GM12878 (cell line): ENCODE measurements around the gene TMEM235. TPM values are rescaled to one million over a fixed set of nuclear protein-coding genes. Genes with fewer than 3 reads are reported as not detected.
A peak's percentile ranks its signal among the peaks of the same experiment; 100 is the strongest.

Experiments
- ATAC-seq: fragments of 200-7000 bp; cut with Tn5 transposase; 3 replicates; pipeline ENCODE4 v1.9.1; 2020; ENCODE audit warnings: mild to moderate bottlenecking, moderate library complexity
- BruUV-seq: library from RNA; stranded (reverse); fragments of 400-500 nt; replicated peaks from 2 replicates; lab custom pipeline; 2021; lab: Mats Ljungman, UMichigan
- CTCF ChIA-PET: fragments of 300-600 bp; sonication (Branson Sonifier 250); formaldehyde crosslinking; extraction: SDS; loops from one replicate; lab custom pipeline; 2021; ENCODE audit warnings: inconsistent platforms; lab: Yijun Ruan, JAX
- POLR2A ChIA-PET: fragments of 350-600 bp; formaldehyde crosslinking; extraction: SDS; loops from one replicate; lab custom pipeline; 2021; ENCODE audit warnings: inconsistent platforms; lab: Charles Lee
- RAD21 ChIA-PET: fragments of 300-600 bp; sonication (Branson Sonifier 250); formaldehyde crosslinking; loops from one replicate; lab custom pipeline; 2023; ENCODE audit warnings: antibody characterized with exemption; ENCODE audit not compliant: unreplicated experiment; lab: Charles Lee
- SMC1A ChIA-PET: fragments of 300-600 bp; sonication (Branson Sonifier 250); formaldehyde crosslinking; loops from one replicate; lab custom pipeline; 2023; ENCODE audit not compliant: unreplicated experiment, uncharacterized antibody; lab: Charles Lee
- DNase-seq: peaks from one replicate; pipeline ENCODE4 v3.0.0-alpha.2; 2011; ENCODE audit warnings: low read depth, low spot score
- FAIRE-seq: peaks from 3 replicates; lab custom pipeline; 2011; peaks lifted over from hg19 to GRCh38; lab: Jason Lieb, UNC
- H2AFZ ChIP-seq: 2 replicates; pipeline ENCODE4 v1.6.0; 2011; ENCODE audit warnings: low read depth, low read length, control low read depth; ENCODE audit not compliant: control insufficient read depth
- H3K27ac ChIP-seq: 2 replicates; pipeline ENCODE4 v1.5.1; 2011; ENCODE audit warnings: control low read depth; ENCODE audit not compliant: control insufficient read depth, insufficient read depth
- H3K27me3 ChIP-seq, 2 experiments: replicated peaks in 1 of 2; 2 replicates each; pipeline versions ENCODE4 v1.6.0 to v1.6.1; 2011; ENCODE audit warnings: low read length in 1 of 2; ENCODE audit not compliant: control insufficient read depth in 2 of 2, insufficient read depth in 2 of 2
- H3K36me3 ChIP-seq, 2 experiments: 2 replicates each; pipeline ENCODE4 v1.5.1; 2011; ENCODE audit warnings: low read length in 1 of 2; ENCODE audit not compliant: control insufficient read depth in 2 of 2, insufficient read depth in 2 of 2
- H3K4me1 ChIP-seq: 2 replicates; pipeline ENCODE4 v1.6.1; 2011; ENCODE audit warnings: mild to moderate bottlenecking, low read length, moderate library complexity, mixed read lengths; ENCODE audit not compliant: control insufficient read depth, insufficient read depth
- H3K4me2 ChIP-seq: 2 replicates; pipeline ENCODE4 v1.6.0; 2011; ENCODE audit warnings: control low read depth; ENCODE audit not compliant: control insufficient read depth, insufficient read depth
- H3K4me3 ChIP-seq: fragments of 200-600 bp; sonication (generic); 2 replicates; pipeline ENCODE4 v1.5.1; 2016
- H3K79me2 ChIP-seq: 2 replicates; pipeline ENCODE4 v1.6.0; 2011; ENCODE audit warnings: low read length; ENCODE audit not compliant: control insufficient read depth, insufficient read depth
- H3K9ac ChIP-seq: 2 replicates; pipeline ENCODE4 v1.8.0; 2011; ENCODE audit warnings: low read length, control low read depth, mixed read lengths; ENCODE audit not compliant: control insufficient read depth, insufficient read depth
- H3K9me3 ChIP-seq: replicated peaks from 3 replicates; pipeline ENCODE4 v1.5.1; 2011; ENCODE audit warnings: mild to moderate bottlenecking, low read length; ENCODE audit not compliant: control insufficient read depth, insufficient read depth
- H4K20me1 ChIP-seq: 2 replicates; pipeline ENCODE4 v1.6.0; 2011; ENCODE audit not compliant: control insufficient read depth, insufficient read depth
- NFYA ChIP-seq: IDR thresholded peaks from 2 replicates; pipeline ENCODE4 v1.6.1; 2011; ENCODE audit warnings: low read depth, mild to moderate bottlenecking, low read length, improper control_type of control experiment, borderline replicate concordance
- RAD51 ChIP-seq: fragments of 450-650 bp; IDR thresholded peaks from 2 replicates; pipeline ENCODE4 v1.6.1; 2016; ENCODE audit warnings: moderate library complexity, mild to moderate bottlenecking, inconsistent platforms
- RELA ChIP-seq: fragments of 450-650 bp; IDR thresholded peaks from 2 replicates; pipeline ENCODE4 v1.8.0; 2014; ENCODE audit warnings: borderline replicate concordance; ENCODE audit not compliant: partially characterized antibody
- WGBS: methylation state at CpG from one replicate; pipeline ENCODE4 v1.1.6; 2016; ENCODE audit warnings: low lambda C conversion rate; ENCODE audit not compliant: insufficient replicate concordance, insufficient coverage; ENCODE audit errors: missing lambda C conversion rate; 5-methylcytosine and 5-hydroxymethylcytosine counted together
- in situ Hi-C: fragments of 300-500 bp; cut with MboI; formaldehyde crosslinking; loops from 9 replicates; pipeline ENCODE4 v1.14.3; 2018; ENCODE audit warnings: mixed read lengths
- intact Hi-C: fragments of 100-400 bp; cut with micrococcal nuclease; formaldehyde crosslinking; loops from one replicate; pipeline ENCODE4 v1.14.2; 2022; ENCODE audit not compliant: unreplicated experiment
- polyA plus RNA-seq, 11 experiments: library from polyadenylated mRNA; depleted of rRNA in 4 of 11; unstranded in 6 of 11; stranded (reverse) in 5 of 11; fragments of >200 nt; fragmentation: Nextera tagmentation in 4 of 11; fragmentation: Illumina TruSeq in 1 of 11; extraction: Ambion mirVana in 4 of 11; extraction: Trizol in 1 of 11; gene quantifications; 1 replicate in 1 of 11; 2 replicates in 10 of 11; pipeline versions ENCODE4 v1.2.1 to v1.2.3, GENCODE V29; 2011 to 2016; ENCODE audit warnings: inconsistent platforms in 2 of 11, missing spikeins in 2 of 11, low read depth in 1 of 11
- total RNA-seq, 4 experiments: library from RNA; depleted of rRNA in 3 of 4; stranded (reverse); fragments of >200 nt in 3 of 4; fragmentation: Illumina TruSeq in 1 of 4; extraction: Trizol in 1 of 4; gene quantifications; 2 replicates each; pipeline versions ENCODE4 v1.2.1 to v1.2.3, GENCODE V29; 2013 to 2021
- TF ChIP-seq, protein P1 (sequence below): fragments of 450-650 bp; IDR thresholded peaks from 2 replicates; pipeline ENCODE4 v1.6.1; 2017; ENCODE audit warnings: low read depth, mild to moderate bottlenecking, moderate library complexity
- TF ChIP-seq, protein P2 (sequence below): IDR thresholded peaks from 2 replicates; pipeline ENCODE4 v1.6.1; 2012; ENCODE audit warnings: improper control_type of control experiment, low read depth, low read length; ENCODE audit not compliant: insufficient replicate concordance
- TF ChIP-seq, protein P3 (sequence below): fragments of 150-350 bp; IDR thresholded peaks from 2 replicates; pipeline ENCODE4 v1.6.1; 2014; ENCODE audit warnings: mild to moderate bottlenecking, low read depth, low read length
- TF ChIP-seq, protein P4 (sequence below): fragments of 450-650 bp; IDR thresholded peaks from 2 replicates; pipeline ENCODE4 v1.6.1; 2017; ENCODE audit warnings: borderline replicate concordance

The TMEM235 gene
- total and polyA plus RNA-seq, 10 of the 15 experiments (the other 5 are each of a cell fraction or from before 2014, with no cell fraction given): not detected

DNA sequence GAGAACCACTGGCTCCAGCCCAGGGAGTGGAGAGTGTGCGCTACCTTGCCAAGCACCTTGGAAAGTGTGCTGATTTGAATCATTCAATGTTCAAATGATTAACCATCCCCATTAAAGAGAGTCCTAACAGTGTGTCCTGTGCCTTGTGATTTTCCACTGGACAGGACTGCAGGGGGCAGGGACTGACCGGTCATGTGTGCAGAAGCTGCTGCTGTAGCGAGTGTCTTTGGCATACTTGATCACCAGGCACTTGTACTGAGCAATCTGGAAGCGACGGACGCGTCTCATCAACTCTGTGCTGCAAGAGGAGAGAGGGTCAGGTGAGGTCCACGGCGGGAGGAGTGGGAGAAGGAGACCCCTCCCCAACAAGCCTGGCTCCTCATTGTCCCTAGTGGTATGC is 46.6 kb upstream of the TMEM235 start:
- DNase-seq: no peak
- 98% methylated on average over 9 of the region's 9 CpGs for WGBS
- peaks cover 3% of the 10 kb centered on the region in 2 experiments; a peak in 3 of 4 replicates for H3K36me3 ChIP-seq
- H3K9ac ChIP-seq: no peak overlapping the region
- peaks cover 38% of the 10 kb centered on the region for H3K79me2 ChIP-seq
- no peaks in the 10 kb centered on the region for H4K20me1 ChIP-seq
- H3K4me1 ChIP-seq: peaks cover 15% of the 10 kb centered on the region; the same call in 1 of the 2 replicates
- ChIA-PET RAD21 (no interaction called here), SMC1A (no interaction called here)
- H3K27ac ChIP-seq: no peak overlapping the region
- no TSS peak for BruUV-seq
- no peak overlapping the region for H2AFZ ChIP-seq
- no peak for ATAC-seq
- TF ChIP-seq RELA: no peak
- TF ChIP-seq, protein P1, sequence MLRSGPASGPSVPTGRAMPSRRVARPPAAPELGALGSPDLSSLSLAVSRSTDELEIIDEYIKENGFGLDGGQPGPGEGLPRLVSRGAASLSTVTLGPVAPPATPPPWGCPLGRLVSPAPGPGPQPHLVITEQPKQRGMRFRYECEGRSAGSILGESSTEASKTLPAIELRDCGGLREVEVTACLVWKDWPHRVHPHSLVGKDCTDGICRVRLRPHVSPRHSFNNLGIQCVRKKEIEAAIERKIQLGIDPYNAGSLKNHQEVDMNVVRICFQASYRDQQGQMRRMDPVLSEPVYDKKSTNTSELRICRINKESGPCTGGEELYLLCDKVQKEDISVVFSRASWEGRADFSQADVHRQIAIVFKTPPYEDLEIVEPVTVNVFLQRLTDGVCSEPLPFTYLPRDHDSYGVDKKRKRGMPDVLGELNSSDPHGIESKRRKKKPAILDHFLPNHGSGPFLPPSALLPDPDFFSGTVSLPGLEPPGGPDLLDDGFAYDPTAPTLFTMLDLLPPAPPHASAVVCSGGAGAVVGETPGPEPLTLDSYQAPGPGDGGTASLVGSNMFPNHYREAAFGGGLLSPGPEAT: no peak
- TF ChIP-seq, protein P2, sequence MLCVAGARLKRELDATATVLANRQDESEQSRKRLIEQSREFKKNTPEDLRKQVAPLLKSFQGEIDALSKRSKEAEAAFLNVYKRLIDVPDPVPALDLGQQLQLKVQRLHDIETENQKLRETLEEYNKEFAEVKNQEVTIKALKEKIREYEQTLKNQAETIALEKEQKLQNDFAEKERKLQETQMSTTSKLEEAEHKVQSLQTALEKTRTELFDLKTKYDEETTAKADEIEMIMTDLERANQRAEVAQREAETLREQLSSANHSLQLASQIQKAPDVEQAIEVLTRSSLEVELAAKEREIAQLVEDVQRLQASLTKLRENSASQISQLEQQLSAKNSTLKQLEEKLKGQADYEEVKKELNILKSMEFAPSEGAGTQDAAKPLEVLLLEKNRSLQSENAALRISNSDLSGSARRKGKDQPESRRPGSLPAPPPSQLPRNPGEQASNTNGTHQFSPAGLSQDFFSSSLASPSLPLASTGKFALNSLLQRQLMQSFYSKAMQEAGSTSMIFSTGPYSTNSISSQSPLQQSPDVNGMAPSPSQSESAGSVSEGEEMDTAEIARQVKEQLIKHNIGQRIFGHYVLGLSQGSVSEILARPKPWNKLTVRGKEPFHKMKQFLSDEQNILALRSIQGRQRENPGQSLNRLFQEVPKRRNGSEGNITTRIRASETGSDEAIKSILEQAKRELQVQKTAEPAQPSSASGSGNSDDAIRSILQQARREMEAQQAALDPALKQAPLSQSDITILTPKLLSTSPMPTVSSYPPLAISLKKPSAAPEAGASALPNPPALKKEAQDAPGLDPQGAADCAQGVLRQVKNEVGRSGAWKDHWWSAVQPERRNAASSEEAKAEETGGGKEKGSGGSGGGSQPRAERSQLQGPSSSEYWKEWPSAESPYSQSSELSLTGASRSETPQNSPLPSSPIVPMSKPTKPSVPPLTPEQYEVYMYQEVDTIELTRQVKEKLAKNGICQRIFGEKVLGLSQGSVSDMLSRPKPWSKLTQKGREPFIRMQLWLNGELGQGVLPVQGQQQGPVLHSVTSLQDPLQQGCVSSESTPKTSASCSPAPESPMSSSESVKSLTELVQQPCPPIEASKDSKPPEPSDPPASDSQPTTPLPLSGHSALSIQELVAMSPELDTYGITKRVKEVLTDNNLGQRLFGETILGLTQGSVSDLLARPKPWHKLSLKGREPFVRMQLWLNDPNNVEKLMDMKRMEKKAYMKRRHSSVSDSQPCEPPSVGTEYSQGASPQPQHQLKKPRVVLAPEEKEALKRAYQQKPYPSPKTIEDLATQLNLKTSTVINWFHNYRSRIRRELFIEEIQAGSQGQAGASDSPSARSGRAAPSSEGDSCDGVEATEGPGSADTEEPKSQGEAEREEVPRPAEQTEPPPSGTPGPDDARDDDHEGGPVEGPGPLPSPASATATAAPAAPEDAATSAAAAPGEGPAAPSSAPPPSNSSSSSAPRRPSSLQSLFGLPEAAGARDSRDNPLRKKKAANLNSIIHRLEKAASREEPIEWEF: no peak
- TF ChIP-seq, protein P3, sequence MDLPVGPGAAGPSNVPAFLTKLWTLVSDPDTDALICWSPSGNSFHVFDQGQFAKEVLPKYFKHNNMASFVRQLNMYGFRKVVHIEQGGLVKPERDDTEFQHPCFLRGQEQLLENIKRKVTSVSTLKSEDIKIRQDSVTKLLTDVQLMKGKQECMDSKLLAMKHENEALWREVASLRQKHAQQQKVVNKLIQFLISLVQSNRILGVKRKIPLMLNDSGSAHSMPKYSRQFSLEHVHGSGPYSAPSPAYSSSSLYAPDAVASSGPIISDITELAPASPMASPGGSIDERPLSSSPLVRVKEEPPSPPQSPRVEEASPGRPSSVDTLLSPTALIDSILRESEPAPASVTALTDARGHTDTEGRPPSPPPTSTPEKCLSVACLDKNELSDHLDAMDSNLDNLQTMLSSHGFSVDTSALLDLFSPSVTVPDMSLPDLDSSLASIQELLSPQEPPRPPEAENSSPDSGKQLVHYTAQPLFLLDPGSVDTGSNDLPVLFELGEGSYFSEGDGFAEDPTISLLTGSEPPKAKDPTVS: no peak
- no peak for TF ChIP-seq RAD51
- no peak for TF ChIP-seq NFYA
- TF ChIP-seq, protein P4, sequence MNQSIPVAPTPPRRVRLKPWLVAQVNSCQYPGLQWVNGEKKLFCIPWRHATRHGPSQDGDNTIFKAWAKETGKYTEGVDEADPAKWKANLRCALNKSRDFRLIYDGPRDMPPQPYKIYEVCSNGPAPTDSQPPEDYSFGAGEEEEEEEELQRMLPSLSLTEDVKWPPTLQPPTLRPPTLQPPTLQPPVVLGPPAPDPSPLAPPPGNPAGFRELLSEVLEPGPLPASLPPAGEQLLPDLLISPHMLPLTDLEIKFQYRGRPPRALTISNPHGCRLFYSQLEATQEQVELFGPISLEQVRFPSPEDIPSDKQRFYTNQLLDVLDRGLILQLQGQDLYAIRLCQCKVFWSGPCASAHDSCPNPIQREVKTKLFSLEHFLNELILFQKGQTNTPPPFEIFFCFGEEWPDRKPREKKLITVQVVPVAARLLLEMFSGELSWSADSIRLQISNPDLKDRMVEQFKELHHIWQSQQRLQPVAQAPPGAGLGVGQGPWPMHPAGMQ: no peak
- TF ChIP-seq, all 136 proteins: peak for 0
- ChIA-PET POLR2A (interaction anchor here (1.1 kb wide), 1 partner anchor 26 kb away, joined by 3 read pairs; no protein-coding TSS in a partner anchor), CTCF (interaction anchor here (0.6 to 3.7 kb wide), 5 partner anchors 9 to 99 kb away, joined by 3 to 54 read pairs (median 4); no protein-coding TSS in a partner anchor)
- intact Hi-C loops: loop anchor here (5.0 kb wide), 1 partner anchor 67 kb away; no protein-coding TSS in a partner anchor
- FAIRE-seq: no peak
- Histone ChIP-seq H3K4me3 (no peak overlapping the region), H3K27me3 (no peaks in the 10 kb centered on the region), H3K4me2 (peak overlapping the region; percentile 40), H3K9me3 (no peaks in the 10 kb centered on the region)
- in situ Hi-C loops: no loop called here
